Medulla oblongata (tissue), 1 donor: ENCODE data around the gene P2RY13.

Source experiments
- DNase-seq: peaks from one replicate; pipeline ENCODE4 v3.0.0-alpha.2; 2015; ENCODE audit errors: extremely low spot score

The P2RY13 gene

GRCh38 chr3:151329363-151329762 lies at the start of gene P2RY13:
Gene P2RY13, minus strand, starts transcription at chr3:151329549. Its CDS starts 21 bp downstream, at chr3:151329528.
- peak; percentile 48 for DNase-seq

GRCh38 chr3:151377768-151378385 lies 48.5 kb upstream of the P2RY13 start:
- DNase-seq = no peak

- no peak for DNase-seq
Observed at GRCh38 chr3:151372063-151372820, 42.9 kb upstream of the P2RY13 start.

GRCh38 chr3:151371526-151371925 lies 42.2 kb upstream of the P2RY13 start:
- DNase-seq = no peak

GRCh38 chr3:151367448-151367847 lies 38.1 kb upstream of the P2RY13 start:
- no peak for DNase-seq

- no peak for DNase-seq
Observed at GRCh38 chr3:151366993-151367392, 37.6 kb upstream of the P2RY13 start.

GRCh38 chr3:151362751-151363174 lies 33.4 kb upstream of the P2RY13 start:
- no peak for DNase-seq

GRCh38 chr3:151357463-151357850 lies 28.1 kb upstream of the P2RY13 start:
- DNase-seq = peak; percentile 59

GRCh38 chr3:151356794-151357462 lies 27.6 kb upstream of the P2RY13 start:
- DNase-seq = peak; percentile 67

- peak; percentile 50 for DNase-seq
Observed at GRCh38 chr3:151351648-151352047, 22.3 kb upstream of the P2RY13 start.

- peak; percentile 73 for DNase-seq
Observed at GRCh38 chr3:151351219-151351618, 21.9 kb upstream of the P2RY13 start.

GRCh38 chr3:151350656-151351055 lies 21.3 kb upstream of the P2RY13 start:
- DNase-seq = no peak

- DNase-seq = peak; percentile 82
Observed at GRCh38 chr3:151347432-151347831, 18.1 kb upstream of the P2RY13 start.

GRCh38 chr3:151346292-151346691 lies 16.9 kb upstream of the P2RY13 start:
- peak; percentile 72 for DNase-seq

GRCh38 chr3:151345859-151346258 lies 16.5 kb upstream of the P2RY13 start:
- peak; percentile 70 for DNase-seq

GRCh38 chr3:151331696-151332095 lies 2.3 kb upstream of the P2RY13 start:
- DNase-seq = no peak

GRCh38 chr3:151330899-151331298 lies 1.6 kb upstream of the P2RY13 start:
- no peak for DNase-seq

GRCh38 chr3:151330379-151330778 lies 1.0 kb upstream of the P2RY13 start:
- peak; percentile 60 for DNase-seq

- no peak for DNase-seq
Observed at GRCh38 chr3:151328298-151328995, 902 bp downstream of the P2RY13 start.

GRCh38 chr3:151327571-151328198 lies 1.7 kb downstream of the P2RY13 start:
- DNase-seq = no peak

- DNase-seq = no peak
Observed at GRCh38 chr3:151322511-151322910, 6.8 kb downstream of the P2RY13 start.

GRCh38 chr3:151321526-151321925 lies 7.8 kb downstream of the P2RY13 start:
- no peak for DNase-seq
